CD4-positive, alpha-beta T cell treated with Interleukin-12 subunit alpha and Interleukin-12 subunit beta, for 1 hour (primary cell): ENCODE data around the gene SNRNP70.
"Not testable (repeated sequence)": the region's sequence is repeated elsewhere in the genome, so short reads cannot be mapped to it uniquely, and the experiment has no call there.

Source experiments
- DNase-seq: peaks from one replicate; pipeline ENCODE4 v3.0.0-alpha.2; 2020

The SNRNP70 gene, protein sequence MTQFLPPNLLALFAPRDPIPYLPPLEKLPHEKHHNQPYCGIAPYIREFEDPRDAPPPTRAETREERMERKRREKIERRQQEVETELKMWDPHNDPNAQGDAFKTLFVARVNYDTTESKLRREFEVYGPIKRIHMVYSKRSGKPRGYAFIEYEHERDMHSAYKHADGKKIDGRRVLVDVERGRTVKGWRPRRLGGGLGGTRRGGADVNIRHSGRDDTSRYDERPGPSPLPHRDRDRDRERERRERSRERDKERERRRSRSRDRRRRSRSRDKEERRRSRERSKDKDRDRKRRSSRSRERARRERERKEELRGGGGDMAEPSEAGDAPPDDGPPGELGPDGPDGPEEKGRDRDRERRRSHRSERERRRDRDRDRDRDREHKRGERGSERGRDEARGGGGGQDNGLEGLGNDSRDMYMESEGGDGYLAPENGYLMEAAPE

DNA sequence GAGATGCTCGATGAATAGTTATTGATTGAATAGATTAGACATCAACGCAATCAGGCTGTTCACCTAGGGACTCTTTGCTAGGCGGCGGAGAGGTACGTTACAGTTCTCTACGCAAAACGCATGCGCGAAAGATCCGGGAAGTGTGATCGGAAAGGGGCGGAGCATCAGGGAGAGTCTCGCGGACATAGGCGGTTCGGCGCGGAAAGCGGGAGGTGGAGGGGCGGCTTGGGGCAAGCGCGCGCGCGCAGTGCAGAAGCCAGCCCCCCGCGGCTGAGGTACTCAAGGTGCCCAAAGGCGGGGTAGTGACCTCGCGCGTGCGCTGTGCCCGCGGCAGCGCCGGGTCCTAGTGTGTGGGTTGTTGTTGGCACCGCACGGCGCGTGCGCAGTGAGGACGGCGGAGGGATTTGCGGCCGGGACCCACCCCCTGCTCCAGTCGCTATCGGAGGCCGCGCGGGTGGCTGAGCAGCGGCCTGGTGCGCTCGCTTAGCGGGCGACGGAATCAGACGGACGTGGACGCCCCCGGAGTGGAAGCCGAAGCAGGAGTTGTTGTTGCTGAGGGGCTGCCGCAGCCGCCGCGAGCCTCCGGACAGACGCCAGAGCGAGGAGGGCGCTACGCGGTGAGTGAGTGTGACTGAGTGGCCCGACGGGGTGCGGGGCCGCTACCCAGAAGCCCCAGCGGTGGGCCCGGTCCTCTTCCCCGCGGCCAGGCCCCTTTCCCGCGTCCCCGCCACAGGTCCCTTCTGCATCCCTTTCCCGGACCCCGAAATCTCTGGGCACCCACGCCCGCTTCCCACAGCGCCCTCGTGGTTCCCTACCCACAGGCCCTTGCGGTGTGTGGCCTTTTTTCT is at the start of gene SNRNP70:
Gene SNRNP70 (plus strand): TSS at position 432 of the 848 bp plus-strand sequence. CDS start 964 bp downstream, outside the sequence.
- peak; percentile 100 for DNase-seq

DNA sequence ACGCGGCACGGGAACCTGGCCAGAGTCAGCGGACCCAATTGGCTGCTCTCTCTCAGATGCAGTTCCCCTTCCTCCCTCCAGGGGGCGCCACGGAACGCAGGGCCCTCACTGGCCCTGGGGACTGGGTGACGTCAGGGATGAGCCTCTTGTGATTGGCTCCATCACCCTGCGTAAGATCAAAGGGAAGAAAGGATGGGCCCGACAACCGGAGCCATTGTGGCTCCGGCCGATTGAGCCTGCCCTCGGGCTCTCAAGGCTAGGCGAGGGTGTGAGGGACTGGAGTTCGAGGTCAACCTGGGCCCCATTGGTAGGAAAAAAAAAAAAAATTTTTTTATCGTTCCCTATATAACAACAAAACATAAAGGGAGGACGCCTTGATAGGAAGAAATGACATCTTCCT is 48.4 kb upstream of the SNRNP70 start, which contains the start of gene CGB1:
Gene CGB1 (minus strand): TSS at position 81 of the 400 bp plus-strand sequence. CDS start 184 bp downstream, outside the sequence.
- not testable (repeated sequence) for DNase-seq

DNA sequence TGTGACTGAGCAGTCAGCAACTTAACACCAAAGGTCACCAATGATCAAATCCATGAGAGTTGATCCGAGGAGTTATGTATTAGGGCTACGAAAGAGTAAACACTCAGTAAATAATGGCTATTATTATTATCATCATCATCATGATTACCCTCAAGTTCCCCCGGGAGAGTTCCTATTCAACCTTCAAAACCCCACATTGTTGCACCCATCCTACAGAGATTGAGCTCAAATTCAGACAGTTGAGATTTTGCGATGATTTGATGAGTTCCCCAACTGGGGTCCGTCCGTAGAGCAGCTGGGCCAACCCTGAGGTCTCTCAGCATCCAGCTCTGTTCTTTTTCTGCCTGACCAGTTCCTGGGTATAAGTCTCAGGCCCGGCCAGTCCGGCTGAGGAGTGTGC is 47.1 kb upstream of the SNRNP70 start:
- not testable (repeated sequence) for DNase-seq

DNA sequence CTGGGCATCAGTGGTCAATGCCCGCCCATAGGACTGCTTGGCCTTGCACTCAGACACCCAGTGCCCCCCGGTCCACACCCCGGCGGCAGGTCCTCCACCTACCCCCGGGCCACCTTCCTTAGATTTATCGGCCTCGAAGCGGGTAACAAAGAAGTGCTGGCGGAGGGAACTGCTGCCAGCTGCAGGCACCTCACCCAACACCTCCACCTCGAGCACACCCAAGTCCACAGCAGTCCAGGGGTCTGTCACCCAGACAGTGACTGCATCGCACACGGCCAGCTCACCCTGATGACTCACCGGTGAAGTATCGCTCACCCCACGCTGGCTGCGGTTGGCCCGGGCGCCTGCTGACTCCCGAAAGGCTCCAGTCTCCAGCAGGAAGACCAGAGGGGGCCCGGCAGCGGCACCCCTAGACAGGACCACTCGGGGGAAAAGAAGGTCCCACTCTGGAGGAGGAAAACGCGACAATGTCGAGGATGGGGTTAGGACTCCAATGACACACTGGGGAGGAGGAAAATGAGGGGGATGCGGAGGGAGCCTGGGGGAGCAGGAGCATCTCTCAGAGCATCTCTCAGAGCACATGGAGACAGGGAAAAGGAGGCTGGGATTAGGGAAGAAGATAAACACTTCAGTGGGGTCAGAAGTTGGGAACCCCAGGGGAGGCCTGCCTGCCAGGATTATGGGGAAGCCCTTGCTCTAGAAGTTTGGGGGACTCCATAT is 46.5 kb upstream of the SNRNP70 start:
- DNase-seq, result not testable (repeated sequence)

DNA sequence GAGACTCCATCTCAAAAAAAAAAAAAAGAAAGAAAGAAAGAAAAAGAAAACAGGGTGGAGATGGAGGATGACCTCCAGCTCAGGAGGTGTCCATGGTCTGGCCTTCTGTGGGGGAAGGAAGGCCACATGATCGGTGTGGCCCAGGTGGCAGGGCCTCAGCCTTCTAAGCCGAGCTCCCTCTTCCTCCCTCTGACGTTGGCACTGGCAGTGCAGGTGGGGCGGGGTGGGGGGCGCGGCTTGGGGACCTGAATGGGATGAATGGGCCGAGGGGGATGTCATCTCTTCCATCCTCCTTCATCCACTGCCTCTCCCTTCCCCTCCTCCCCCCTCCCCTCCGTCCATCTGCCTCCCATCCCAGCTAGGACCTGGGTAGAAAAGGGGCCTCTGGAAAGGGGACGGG is 45.5 kb upstream of the SNRNP70 start:
- DNase-seq, result not testable (repeated sequence)

DNA sequence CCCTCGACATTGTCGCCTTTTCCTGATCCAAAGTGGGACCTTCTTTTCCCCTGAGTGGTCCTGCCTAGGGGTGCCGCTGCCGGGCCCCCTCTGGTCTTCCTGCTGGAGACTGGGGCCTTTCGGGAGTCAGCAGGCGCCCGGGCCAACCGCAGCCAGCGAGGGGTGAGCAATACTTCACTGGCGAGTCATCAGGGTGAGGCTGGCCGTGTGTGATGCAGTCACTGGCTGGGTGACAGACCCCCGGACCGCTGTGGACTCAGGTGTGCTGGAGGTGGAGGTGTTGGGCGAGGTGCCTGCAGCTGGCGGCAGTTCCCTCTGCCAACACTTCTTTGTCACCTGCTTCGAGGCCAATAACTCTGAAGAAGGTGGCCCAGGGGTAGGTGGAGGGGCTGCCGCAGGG is 43.1 kb upstream of the SNRNP70 start:
- DNase-seq, result no peak

DNA sequence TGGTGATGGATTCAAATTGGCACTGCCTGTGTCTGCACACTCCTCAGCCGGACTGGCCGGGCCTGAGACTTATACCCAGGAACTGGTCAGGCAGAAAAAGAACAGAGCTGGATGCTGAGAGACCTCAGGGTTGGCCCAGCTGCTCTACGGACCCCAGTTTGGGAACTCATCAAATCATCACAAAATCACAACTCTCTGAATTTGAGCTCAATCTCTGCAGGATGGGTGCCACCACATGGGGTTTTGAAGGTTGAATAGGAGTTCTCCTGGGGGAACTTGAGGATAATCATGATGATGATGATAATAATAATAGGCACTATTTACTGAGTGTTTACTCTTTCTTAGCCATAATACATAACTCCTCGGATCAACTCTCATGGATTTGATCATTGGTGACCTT is 42.6 kb upstream of the SNRNP70 start:
- DNase-seq, result not testable (repeated sequence)

DNA sequence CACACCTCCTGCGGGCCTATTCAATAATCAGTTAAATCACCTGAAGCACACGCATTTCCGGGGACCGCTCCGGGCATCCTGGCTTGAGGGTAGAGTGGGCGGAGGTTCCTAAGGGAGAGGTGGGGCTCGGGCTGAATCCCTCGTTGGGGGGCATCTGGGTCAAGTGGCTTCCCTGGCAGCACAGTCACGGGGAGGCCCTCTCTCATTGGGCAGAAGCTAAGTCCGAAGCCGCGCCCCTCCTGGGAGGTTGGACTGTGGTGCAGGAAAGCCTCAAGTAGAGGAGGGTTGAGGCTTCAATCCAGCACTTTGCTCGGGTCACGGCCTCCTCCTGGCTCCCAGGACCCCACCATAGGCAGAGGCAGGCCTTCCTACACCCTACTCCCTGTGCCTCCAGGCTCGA is 41.7 kb upstream of the SNRNP70 start, which contains the start of gene CGB5:
Gene CGB5 (plus strand): TSS at position 301 of the 400 bp plus-strand sequence. CDS start 362 bp downstream, outside the sequence.
- DNase-seq, result not testable (repeated sequence)

DNA sequence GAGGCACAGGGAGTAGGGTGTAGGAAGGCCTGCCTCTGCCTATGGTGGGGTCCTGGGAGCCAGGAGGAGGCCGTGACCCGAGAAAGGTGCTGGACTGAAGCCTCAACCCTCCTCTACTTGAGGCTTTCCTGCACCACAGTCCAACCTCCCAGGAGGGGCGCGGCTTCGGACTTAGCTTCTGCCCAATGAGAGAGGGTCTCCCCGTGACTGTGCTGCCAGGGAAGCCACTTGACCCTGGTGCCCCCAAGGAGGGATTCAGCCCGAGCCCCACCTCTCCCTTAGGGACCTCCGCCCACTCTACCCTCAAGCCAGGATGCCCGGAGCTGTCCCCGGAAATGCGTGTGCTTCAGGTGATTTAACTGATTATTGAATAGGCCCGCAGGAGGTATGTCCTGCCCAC is 36.2 kb upstream of the SNRNP70 start, which contains the start of gene CGB8:
Gene CGB8 (minus strand): TSS at position 101 of the 400 bp plus-strand sequence. CDS start 372 bp downstream, outside the sequence.
- DNase-seq, result not testable (repeated sequence)

DNA sequence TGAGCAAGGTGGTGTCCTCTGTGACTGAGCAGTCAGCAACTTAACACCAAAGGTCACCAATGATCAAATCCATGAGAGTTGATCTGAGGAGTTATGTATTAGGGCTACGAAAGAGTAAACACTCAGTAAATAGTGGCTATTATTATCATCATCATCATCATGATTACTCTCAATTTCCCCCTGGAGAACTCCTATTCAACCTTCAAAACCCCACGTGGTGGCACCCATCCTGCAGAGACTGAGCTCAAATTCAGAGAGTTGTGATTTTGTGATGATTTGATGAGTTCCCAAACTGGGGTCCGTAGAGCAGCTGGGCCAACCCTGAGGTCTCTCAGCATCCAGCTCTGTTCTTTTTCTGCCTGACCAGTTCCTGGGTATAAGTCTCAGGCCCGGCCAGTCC is 35.4 kb upstream of the SNRNP70 start:
- DNase-seq, result not testable (repeated sequence)

DNA sequence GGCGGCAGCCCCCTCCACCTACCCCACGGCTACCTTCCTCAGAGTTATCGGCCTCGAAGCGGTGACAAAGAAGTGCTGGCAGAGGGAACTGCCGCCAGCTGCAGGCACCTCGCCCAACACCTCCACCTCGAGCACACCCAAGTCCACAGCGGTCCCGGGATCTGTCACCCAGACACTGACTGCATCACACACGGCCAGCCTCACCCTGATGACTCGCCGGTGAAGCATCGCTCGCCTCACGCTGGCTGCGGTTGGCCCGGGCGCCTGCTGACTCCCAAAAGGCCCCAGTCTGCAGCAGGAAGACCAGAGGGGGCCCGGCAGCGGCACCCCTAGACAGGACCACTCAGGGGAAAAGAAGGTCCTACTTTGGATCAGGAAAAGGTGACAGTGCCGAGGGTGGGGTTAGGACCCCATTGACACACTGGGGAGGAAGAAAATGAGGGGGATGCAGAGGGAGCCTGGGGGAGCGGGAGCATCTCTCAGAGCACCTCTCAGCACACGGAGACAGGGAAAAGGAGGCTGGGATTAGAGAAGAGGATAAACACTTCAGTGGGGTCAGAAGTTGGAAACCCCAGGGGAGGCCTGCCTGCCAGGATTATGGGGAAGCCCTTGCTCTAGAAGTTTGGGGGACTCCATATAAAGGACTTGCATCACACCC is 34.7 kb upstream of the SNRNP70 start:
- DNase-seq, result not testable (repeated sequence)

DNA sequence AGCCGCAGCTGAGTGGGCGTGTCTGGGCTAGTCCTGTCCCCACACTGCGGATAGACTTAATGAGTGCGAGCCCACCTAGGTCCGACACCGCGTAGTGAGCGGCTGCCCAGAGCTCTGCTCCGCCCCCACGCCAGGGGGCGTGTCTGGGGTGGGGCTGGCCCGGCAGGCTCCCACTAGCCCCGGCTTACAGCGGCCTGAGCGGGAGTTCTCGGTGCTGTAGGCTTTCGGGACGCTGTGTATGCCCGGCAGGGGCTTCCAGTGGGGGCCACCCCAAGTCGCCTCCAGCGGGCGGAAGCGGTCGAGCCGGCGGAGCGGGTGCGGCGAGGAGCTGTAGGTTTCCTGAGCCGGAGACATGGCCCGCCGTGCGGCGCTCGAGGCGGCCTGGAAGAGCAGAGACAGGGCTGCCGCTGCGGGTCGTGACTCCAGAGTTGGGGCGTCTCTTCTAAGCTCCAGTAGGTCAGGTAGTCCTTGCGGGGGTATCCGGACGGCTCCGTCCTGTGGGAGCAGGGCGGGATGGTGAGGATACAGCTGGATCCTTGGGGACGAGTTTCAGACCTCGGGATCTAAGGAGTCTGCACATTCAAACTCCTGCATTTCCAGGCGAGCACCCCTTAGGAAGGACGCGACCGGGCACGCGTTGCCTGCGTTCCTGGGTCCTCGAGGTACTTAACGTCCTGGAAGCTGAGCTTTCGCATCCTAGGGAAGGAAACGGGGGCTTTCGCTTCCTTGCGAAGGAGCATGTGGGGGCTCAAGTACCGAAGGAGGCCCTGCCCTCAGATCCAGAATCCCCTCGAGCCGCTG is 28.9 kb upstream of the SNRNP70 start:
- peak; percentile 51 for DNase-seq

DNA sequence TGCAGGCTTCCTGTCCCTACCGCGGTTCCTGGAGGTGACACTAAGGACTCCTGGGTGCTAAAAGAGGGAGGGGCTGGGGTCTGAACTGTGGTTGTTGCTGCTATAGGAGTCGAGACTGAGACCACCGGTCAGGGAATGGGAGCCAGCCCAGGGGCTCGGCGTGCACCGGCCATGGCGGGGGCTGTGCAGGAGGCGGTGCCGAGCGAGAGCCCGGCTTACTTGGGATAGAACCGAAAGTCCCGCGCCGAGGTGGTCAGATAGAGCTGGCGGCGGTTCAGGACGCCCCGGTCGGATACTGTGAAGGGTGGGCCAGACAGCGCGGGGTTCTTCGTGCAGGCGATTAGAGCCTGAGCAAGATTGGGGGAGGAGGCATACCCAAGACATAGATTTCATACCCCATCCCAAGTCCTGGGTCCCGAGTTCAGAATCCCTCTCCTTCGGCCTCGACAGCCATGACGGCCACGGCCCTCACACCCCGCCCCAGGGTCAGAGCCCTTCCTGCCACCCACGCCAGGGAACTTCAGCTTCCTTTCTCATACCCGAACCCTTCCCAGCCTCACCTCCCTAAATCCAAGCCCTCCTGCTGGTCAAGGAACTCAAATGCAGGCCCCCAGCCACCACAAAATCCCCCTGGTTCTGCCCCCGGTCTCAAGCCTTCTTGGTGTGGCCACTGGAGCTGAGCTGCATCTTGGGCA is 28.2 kb upstream of the SNRNP70 start:
- DNase-seq, result not testable (repeated sequence)

DNA sequence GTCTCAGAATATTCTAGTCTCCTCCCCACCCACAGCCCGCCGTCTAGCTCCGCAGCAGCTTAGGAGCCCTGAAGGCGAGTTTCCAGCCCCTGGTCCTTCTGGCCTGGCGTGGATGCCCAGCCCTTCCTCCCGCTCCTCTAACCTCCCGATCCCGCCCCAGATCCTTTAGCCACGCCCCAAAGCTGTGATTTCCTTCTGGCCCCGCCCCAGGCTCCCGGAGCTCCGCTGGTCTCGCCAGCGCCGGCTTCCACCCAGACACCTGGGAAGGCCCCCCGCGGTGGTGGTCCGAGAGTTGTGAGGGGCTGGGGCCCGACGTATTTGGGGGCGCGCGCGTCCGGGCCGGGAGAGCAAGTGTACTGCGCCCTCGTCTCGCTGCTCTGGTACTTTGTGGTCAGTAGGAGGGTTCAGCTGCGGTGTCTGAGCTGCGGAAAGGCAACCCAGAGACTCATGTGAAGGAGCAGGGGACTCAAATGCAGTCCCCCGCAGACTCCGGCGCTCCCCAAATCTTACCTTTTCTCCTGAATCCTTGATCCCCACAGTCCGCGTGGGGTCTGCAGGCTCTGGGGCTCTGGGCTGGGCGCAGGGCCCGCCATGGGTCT is 27.5 kb upstream of the SNRNP70 start, which contains the start of gene CGB7:
Gene CGB7 (minus strand): TSS at position 114 of the 599 bp plus-strand sequence. CDS start 2,374 bp downstream, outside the sequence.
- DNase-seq, result peak; percentile 35

DNA sequence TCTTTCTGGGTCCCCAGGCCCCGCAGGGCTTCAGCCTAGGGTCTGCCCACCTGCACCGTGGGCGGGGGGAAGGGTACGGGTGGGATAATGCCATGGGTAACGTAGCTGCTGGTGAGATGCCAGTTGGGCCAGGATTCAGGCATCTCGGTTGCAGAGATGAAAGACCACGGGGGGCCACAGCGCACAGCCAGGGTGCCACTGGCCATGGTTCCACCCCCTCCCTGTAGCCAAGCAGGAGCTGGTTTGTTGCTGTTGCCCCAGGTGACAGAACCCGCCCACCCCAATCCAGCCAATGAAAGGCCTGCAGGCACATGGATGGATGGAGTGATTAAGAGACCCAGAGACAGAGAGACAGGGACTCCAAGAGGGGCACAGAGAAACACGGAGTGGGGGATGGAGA is 26.7 kb upstream of the SNRNP70 start:
- DNase-seq, result no peak

DNA sequence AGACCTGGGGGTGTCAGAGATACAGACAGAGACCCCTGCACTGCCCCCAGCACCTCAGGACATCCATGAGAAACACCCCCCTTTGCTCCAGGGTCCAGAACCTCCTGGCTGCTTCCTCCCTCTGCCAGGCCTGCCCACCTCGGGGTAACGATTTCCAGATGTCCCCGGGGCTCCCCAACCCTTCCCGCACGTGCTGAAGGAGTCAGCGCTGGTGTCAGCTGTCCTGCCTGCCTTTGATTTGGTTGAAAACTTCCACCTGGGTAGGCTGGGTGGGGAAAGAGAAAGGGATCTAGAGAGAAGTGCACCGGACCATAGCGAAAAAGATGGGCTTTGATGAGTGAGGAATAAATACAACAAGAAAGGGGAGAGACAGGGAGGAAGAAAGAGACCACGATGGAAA is 26.2 kb upstream of the SNRNP70 start:
- DNase-seq, result no peak

DNA sequence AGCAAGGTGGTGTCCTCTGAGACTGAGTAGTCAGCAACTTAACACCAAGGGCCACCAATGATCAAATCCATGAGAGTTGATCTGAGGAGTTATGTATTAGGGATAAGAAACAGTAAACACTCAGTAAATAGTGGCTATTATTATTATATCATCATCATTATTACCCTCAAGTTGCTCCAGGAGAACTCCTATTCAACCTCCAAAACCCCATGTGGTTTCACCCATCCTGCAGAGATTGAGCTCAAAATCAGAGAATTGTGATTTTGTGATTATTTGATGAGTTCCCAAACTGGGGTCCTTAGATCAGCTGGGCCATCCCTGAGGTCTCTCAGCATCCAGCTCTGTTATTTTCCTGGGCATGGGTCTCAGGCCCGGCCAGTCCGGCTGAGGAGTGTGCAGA is 24.3 kb upstream of the SNRNP70 start:
- DNase-seq, result no peak

DNA sequence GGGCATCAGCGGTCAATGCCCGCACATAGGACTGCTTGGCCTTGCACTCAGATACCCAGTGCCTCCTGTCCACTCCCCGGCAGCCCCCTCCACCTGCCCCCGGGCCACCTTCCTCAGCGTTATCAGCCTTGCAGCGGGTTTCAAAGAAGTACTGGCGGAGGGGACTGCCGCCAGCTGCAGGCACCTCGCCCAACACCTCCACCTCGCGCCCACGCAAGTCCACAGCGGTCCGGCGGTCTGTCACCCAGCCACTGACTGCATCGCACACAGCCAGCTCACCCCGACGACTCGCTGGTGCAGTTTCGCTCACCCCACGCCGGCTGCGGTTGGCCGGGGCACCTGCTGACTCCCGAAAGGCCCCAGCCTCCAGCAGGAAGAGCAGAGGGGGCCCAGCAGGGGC is 23.8 kb upstream of the SNRNP70 start:
- DNase-seq, result no peak

DNA sequence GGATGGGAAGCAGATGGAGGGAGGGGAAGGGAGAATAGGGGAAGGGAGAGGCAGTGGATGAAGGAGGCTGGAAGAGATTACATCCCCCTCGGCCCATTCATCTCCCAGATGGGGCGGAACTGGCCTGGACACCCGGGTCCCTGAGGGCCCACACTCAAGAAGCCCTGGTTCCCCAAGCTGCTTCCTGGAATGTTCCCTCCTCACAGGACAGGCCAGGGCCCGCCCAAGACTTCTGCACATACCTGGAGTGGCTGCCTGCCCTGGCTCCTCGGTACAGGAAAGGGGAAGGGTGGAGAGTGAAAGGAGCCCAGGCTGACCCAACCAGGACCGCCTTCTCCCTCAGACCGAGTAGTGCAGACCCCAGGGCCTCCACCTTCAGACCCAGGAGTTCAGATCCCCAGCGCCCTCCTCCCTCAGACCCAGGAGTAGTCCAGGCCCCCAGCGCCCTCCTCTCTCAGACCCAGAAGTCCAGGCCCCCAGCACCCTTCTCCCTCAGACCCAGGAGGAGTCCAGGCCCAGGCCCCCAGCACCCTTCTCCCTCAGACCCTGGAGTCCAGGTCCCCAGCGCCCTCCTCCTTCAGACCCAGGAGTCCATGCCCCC is 21.1 kb upstream of the SNRNP70 start:
- no peak for DNase-seq
